H1 (cell line): ENCODE results near the gene KLHL2. TPM values are rescaled to one million over a fixed set of nuclear protein-coding genes. Genes with fewer than 3 reads are reported as not detected.
A peak's percentile ranks its signal among the peaks of the same experiment; 100 is the strongest.

ENCODE experiments used
- CTCF ChIA-PET: fragments of 300-600 bp; sonication (Branson Sonifier 250); formaldehyde crosslinking; loops from one replicate; lab custom pipeline; 2021; ENCODE audit not compliant: partially characterized antibody; lab: Charles Lee
- POLR2A ChIA-PET: fragments of 300-600 bp; sonication (Branson Sonifier 250); formaldehyde crosslinking; loops from one replicate; lab custom pipeline; 2021; ENCODE audit warnings: inconsistent platforms; ENCODE audit not compliant: partially characterized antibody; lab: Charles Lee
- DNase-seq, 2 experiments: peaks; one replicate each; pipeline versions ENCODE4 v3.0.0 to v3.0.0-alpha.2; 2010 to 2022; ENCODE audit warnings: low spot score in 2 of 2, low read depth in 1 of 2, mixed read lengths in 1 of 2
- FAIRE-seq: peaks from 2 replicates; lab custom pipeline; 2011; peaks lifted over from hg19 to GRCh38; lab: Jason Lieb, UNC
- H2AFZ ChIP-seq: 2 replicates; pipeline ENCODE4 v1.8.1; 2012; ENCODE audit warnings: low read length, inconsistent platforms
- H2AK5ac ChIP-seq: 2 replicates; pipeline ENCODE4 v1.6.1; 2013; ENCODE audit warnings: low read depth, low read length
- H2BK120ac ChIP-seq: replicated peaks from 2 replicates; pipeline ENCODE3; 2013; ENCODE audit warnings: low read depth, low read length, inconsistent platforms
- H2BK12ac ChIP-seq: 2 replicates; pipeline ENCODE4 v1.6.1; 2013; ENCODE audit warnings: low read depth, low read length
- H2BK15ac ChIP-seq: 2 replicates; pipeline ENCODE4 v1.6.1; 2013; ENCODE audit warnings: low read length
- H2BK20ac ChIP-seq: 2 replicates; pipeline ENCODE4 v1.6.1; 2013; ENCODE audit warnings: low read length
- H2BK5ac ChIP-seq: 2 replicates; pipeline ENCODE4 v1.6.1; 2013; ENCODE audit warnings: low read depth, low read length
- H3K14ac ChIP-seq: 2 replicates; pipeline ENCODE4 v1.6.1; 2013; ENCODE audit warnings: inconsistent platforms; ENCODE audit not compliant: insufficient read length
- H3K18ac ChIP-seq: 2 replicates; pipeline ENCODE4 v1.6.1; 2013; ENCODE audit warnings: low read length; ENCODE audit errors: extremely low read depth
- H3K23ac ChIP-seq: 2 replicates; pipeline ENCODE4 v1.6.1; 2013; ENCODE audit warnings: inconsistent platforms; ENCODE audit not compliant: insufficient read length
- H3K23me2 ChIP-seq: 2 replicates; pipeline ENCODE4 v1.6.1; 2013; ENCODE audit warnings: low read depth, low read length
- H3K27ac ChIP-seq: 2 replicates; pipeline ENCODE4 v1.6.1; 2011; ENCODE audit warnings: low read depth, low read length, inconsistent platforms
- H3K27me3 ChIP-seq, 4 experiments: replicated peaks in 1 of 4; 1 replicate in 1 of 4; 2 replicates in 3 of 4; pipeline versions ENCODE4 v1.6.1 to v1.8.1; 2011 to 2013; ENCODE audit warnings: low read length in 3 of 4, mild to moderate bottlenecking in 3 of 4, inconsistent platforms in 2 of 4, mixed read lengths in 2 of 4, moderate library complexity in 1 of 4; ENCODE audit not compliant: control insufficient read depth in 3 of 4, insufficient read depth in 3 of 4; ENCODE audit errors: extremely low read depth in 1 of 4
- H3K36me3 ChIP-seq, 4 experiments: 2 replicates each; pipeline versions ENCODE4 v1.6.1 to v1.8.1; 2011 to 2013; ENCODE audit warnings: mild to moderate bottlenecking in 4 of 4, low read length in 3 of 4, moderate library complexity in 2 of 4, control low read depth in 1 of 4, inconsistent platforms in 1 of 4; ENCODE audit not compliant: insufficient read depth in 4 of 4, control insufficient read depth in 2 of 4
- H3K4ac ChIP-seq: replicated peaks from 2 replicates; pipeline ENCODE3; 2013; ENCODE audit warnings: low read length, low read depth, mixed read lengths, inconsistent platforms; ENCODE audit not compliant: insufficient read length
- H3K4me1 ChIP-seq, 4 experiments: replicated peaks in 1 of 4; 1 replicate in 1 of 4; 2 replicates in 3 of 4; pipeline versions ENCODE4 v1.6.1 to v1.8.1; 2011 to 2013; ENCODE audit warnings: low read length in 3 of 4, inconsistent platforms in 2 of 4, mixed read lengths in 1 of 4; ENCODE audit not compliant: insufficient read depth in 4 of 4, control insufficient read depth in 3 of 4
- H3K4me2 ChIP-seq, 2 experiments: 2 replicates each; pipeline versions ENCODE4 v1.6.1 to v1.8.1; 2011 to 2013; ENCODE audit warnings: low read depth in 2 of 2, low read length in 2 of 2, control low read depth in 1 of 2, inconsistent platforms in 1 of 2, mild to moderate bottlenecking in 1 of 2; ENCODE audit not compliant: insufficient read depth in 1 of 2
- H3K4me3 ChIP-seq, 4 experiments: fragments of 200-600, 300-600 bp in 1 of 4; sonication (generic), shearing (Covaris generic), sonication (Bioruptor Twin) in 1 of 4; 2 replicates each; pipeline versions ENCODE4 v1.5.1 to v1.8.1; 2011 to 2016; ENCODE audit warnings: low read length in 4 of 4, low read depth in 3 of 4, control low read depth in 2 of 4, inconsistent platforms in 2 of 4, mild to moderate bottlenecking in 2 of 4, mixed read lengths in 1 of 4, moderate library complexity in 1 of 4; ENCODE audit not compliant: insufficient read depth in 2 of 4; ENCODE audit errors: extremely low read depth in 1 of 4
- H3K56ac ChIP-seq: replicated peaks from 2 replicates; pipeline ENCODE3; 2013; ENCODE audit warnings: low read depth, mild to moderate bottlenecking, mixed read lengths, low read length, inconsistent platforms; ENCODE audit not compliant: insufficient read length
- H3K79me1 ChIP-seq: 2 replicates; pipeline ENCODE4 v1.6.1; 2013; ENCODE audit warnings: low read depth, low read length, control low read depth
- H3K79me2 ChIP-seq, 2 experiments: 2 replicates each; pipeline versions ENCODE4 v1.6.1 to v1.8.1; 2012 to 2013; ENCODE audit warnings: low read length in 2 of 2, mild to moderate bottlenecking in 2 of 2, inconsistent platforms in 1 of 2; ENCODE audit not compliant: insufficient read depth in 2 of 2, control insufficient read depth in 1 of 2
- H3K9ac ChIP-seq, 4 experiments: replicated peaks in 1 of 4; 1 replicate in 1 of 4; 2 replicates in 3 of 4; pipeline versions ENCODE4 v1.6.1 to v1.8.1; 2011 to 2013; ENCODE audit warnings: low read depth in 3 of 4, low read length in 3 of 4, control low read depth in 2 of 4, mild to moderate bottlenecking in 2 of 4, moderate library complexity in 2 of 4, inconsistent platforms in 1 of 4; ENCODE audit errors: extremely low read depth in 1 of 4
- H3K9me3 ChIP-seq, 2 experiments: 2 replicates each; pipeline versions ENCODE4 v1.6.1 to v1.8.1; 2012 to 2013; ENCODE audit warnings: mild to moderate bottlenecking in 2 of 2, moderate library complexity in 2 of 2, control low read depth in 1 of 2, inconsistent platforms in 1 of 2, low read depth in 1 of 2, low read length in 1 of 2, mixed read lengths in 1 of 2; ENCODE audit not compliant: insufficient read depth in 2 of 2
- H4K20me1 ChIP-seq, 2 experiments: replicated peaks in 1 of 2; 2 replicates each; pipeline versions ENCODE3 to v1.8.1; 2011 to 2013; ENCODE audit warnings: inconsistent platforms in 2 of 2, low read length in 2 of 2, mild to moderate bottlenecking in 1 of 2; ENCODE audit not compliant: insufficient read depth in 2 of 2, control insufficient read depth in 1 of 2
- H4K5ac ChIP-seq: 2 replicates; pipeline ENCODE4 v1.6.1; 2013; ENCODE audit warnings: low read length, low read depth, mixed read lengths, inconsistent platforms; ENCODE audit not compliant: insufficient read length
- H4K8ac ChIP-seq: 2 replicates; pipeline ENCODE4 v1.8.0; 2013; ENCODE audit warnings: mild to moderate bottlenecking, moderate library complexity, low read length, inconsistent platforms; ENCODE audit not compliant: insufficient read depth; ENCODE audit errors: extremely low read depth
- H4K91ac ChIP-seq: replicated peaks from 2 replicates; pipeline ENCODE3; 2013; ENCODE audit warnings: low read length, mixed read lengths, inconsistent platforms; ENCODE audit not compliant: insufficient read length
- ASH2L ChIP-seq: fragments of 200-600, 300-600 bp; sonication (generic); IDR thresholded peaks from one replicate; pipeline ENCODE4 v1.7.1; 2017; ENCODE audit warnings: low read length
- CEBPB ChIP-seq: IDR thresholded peaks from 2 replicates; pipeline ENCODE4 v1.6.1; 2012; ENCODE audit warnings: low read depth, low read length
- KDM1A ChIP-seq: fragments of 200-600, 300-600 bp; sonication (generic); IDR thresholded peaks from 2 replicates; pipeline ENCODE4 v1.7.1; 2016; ENCODE audit warnings: mild to moderate bottlenecking, low read length, borderline replicate concordance
- KDM4A ChIP-seq: IDR thresholded peaks from one replicate; pipeline ENCODE4 v1.7.1; 2012; ENCODE audit warnings: low read depth, mild to moderate bottlenecking, moderate library complexity, low read length, inconsistent platforms; ENCODE audit not compliant: severe bottlenecking
- PHF8 ChIP-seq: fragments of 200-600 bp; sonication (generic); conservative IDR thresholded peaks from 2 replicates; pipeline ENCODE4 v1.7.1; 2012; ENCODE audit warnings: low read depth, mild to moderate bottlenecking, inconsistent platforms, low read length, moderate library complexity
- POLR2A ChIP-seq, 2 experiments: IDR thresholded peaks; 1 replicate in 1 of 2; 2 replicates in 1 of 2; pipeline ENCODE4 v1.6.1; 2011; ENCODE audit warnings: low read depth in 2 of 2, low read length in 2 of 2, mild to moderate bottlenecking in 2 of 2; ENCODE audit errors: control extremely low read depth in 1 of 2
- RAD21 ChIP-seq, 2 experiments: IDR thresholded peaks in 1 of 2; conservative IDR thresholded peaks in 1 of 2; 2 replicates each; pipeline ENCODE4 v1.6.1; 2011; ENCODE audit warnings: low read depth in 2 of 2, low read length in 2 of 2, improper control_type of control experiment in 1 of 2, inconsistent platforms in 1 of 2, mild to moderate bottlenecking in 1 of 2, moderate library complexity in 1 of 2
- SRF ChIP-seq: IDR thresholded peaks from 2 replicates; pipeline ENCODE4 v1.6.1; 2011; ENCODE audit warnings: mild to moderate bottlenecking, low read depth, low read length, moderate library complexity
- TCF12 ChIP-seq: IDR thresholded peaks from 2 replicates; pipeline ENCODE4 v1.6.1; 2011; ENCODE audit warnings: low read depth, mild to moderate bottlenecking, low read length
- TEAD4 ChIP-seq: IDR thresholded peaks from 2 replicates; pipeline ENCODE4 v1.6.1; 2012; ENCODE audit warnings: low read depth, low read length, inconsistent platforms, mixed read lengths
- WGBS, 2 experiments: shearing (Covaris generic) in 1 of 2; methylation state at CpG; one replicate each; pipeline versions ENCODE4 v1.1.6 to v1.1.7; 2013 to 2015; ENCODE audit warnings: low lambda C conversion rate in 2 of 2, mixed read lengths in 2 of 2, inconsistent platforms in 1 of 2, low coverage in 1 of 2, missing lambda C conversion rate in 1 of 2; ENCODE audit not compliant: insufficient replicate concordance in 2 of 2, insufficient coverage in 1 of 2, insufficient read length in 1 of 2; ENCODE audit errors: extremely low coverage in 1 of 2, missing lambda C conversion rate in 1 of 2; 5-methylcytosine and 5-hydroxymethylcytosine counted together
- polyA plus RNA-seq, 7 experiments: library from polyadenylated mRNA; depleted of rRNA in 3 of 7; stranded (reverse) in 5 of 7; unstranded in 2 of 7; fragments of >200 nt in 5 of 7; fragments of 200-250 nt in 2 of 7; gene quantifications; 1 replicate in 5 of 7; 2 replicates in 1 of 7; 4 replicates in 1 of 7; pipeline versions ENCODE4 v1.2.1 to v1.2.3, GENCODE V29; 2011 to 2013; ENCODE audit warnings: missing spikeins in 2 of 7, mixed read lengths in 2 of 7
- total RNA-seq: library from RNA; stranded (reverse); fragmentation: NEBNext Ultra II Directional; extraction: Animal tissue kit (Norgen Biotek cat#: 25700); gene quantifications from 2 replicates; pipeline ENCODE4 v1.2.1, GENCODE V29; 2021
- TF ChIP-seq, protein P1 (sequence below), 3 experiments: IDR thresholded peaks; 1 replicate in 2 of 3; 2 replicates in 1 of 3; pipeline versions ENCODE4 v1.5.1 to v1.6.1; 2011; ENCODE audit warnings: low read length in 3 of 3, mild to moderate bottlenecking in 3 of 3, inconsistent platforms in 2 of 3, low read depth in 1 of 3, moderate library complexity in 1 of 3; ENCODE audit not compliant: insufficient read depth in 1 of 3; ENCODE audit errors: control extremely low read depth in 1 of 3

KLHL2 gene
- total and polyA plus RNA-seq, 2 of the 8 experiments (the other 6 are each of a cell fraction or from before 2014, with no cell fraction given) = 5.2 to 12.0 TPM

DNA sequence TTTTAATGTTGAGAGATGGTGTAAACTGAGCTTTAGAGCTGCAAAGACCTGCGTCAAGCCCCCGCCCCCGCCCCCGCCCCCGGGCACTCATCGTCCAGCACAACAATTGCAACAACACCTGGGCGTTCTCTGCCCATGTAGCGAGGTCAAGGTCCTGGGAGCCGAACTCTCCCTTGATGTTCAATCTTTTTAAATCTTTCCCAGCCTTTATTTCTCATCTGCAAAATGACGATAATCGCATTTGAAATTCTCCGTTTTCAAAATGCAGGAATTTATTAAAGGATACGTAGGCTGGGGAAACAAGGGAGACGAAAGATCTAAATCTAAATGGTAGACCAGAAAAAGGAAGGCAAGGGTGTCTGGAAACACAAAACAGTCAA lies 119.5 kb downstream of the KLHL2 start:
- WGBS, 2 experiments = 2% methylated on average over 13 of the region's 14 CpGs; no CpG with 5 or more reads in 1 of the 2 experiments
- H3K79me2 ChIP-seq = peaks cover 38 to 43% of the 10 kb centered on the region in 2 experiments
- peak overlapping the region; percentile 76 to 93 (median 86) for H3K4me3 ChIP-seq
- H3K9ac ChIP-seq = peak overlapping the region; percentile 64 to 90 (median 76)
- no peak overlapping the region for H2BK12ac ChIP-seq
- DNase-seq (no peak), FAIRE-seq (no peak)
- H3K79me1 ChIP-seq = no peaks in the 10 kb centered on the region; the same call in 1 of the 2 replicates
- peaks cover 3% of the 10 kb centered on the region for H3K23me2 ChIP-seq
- H3K27ac ChIP-seq = peak overlapping the region; percentile 75
- POLR2A ChIA-PET = interaction anchor here (0.8 to 2.0 kb wide), 8 partner anchors 8 to 204 kb away, joined by 3 to 11 read pairs (median 4); no protein-coding TSS in a partner anchor
- no peak overlapping the region for H3K14ac ChIP-seq
- H2BK120ac ChIP-seq = peak overlapping the region; percentile 62
- H4K8ac ChIP-seq = no peak overlapping the region
- H3K56ac ChIP-seq = peak overlapping the region; percentile 71
- no peak overlapping the region for H2BK20ac ChIP-seq
- CTCF ChIA-PET = interaction anchor here (1.0 to 2.0 kb wide), 5 partner anchors 17 to 201 kb away, joined by 3 to 13 read pairs (median 4); no protein-coding TSS in a partner anchor
- no peaks in the 10 kb centered on the region for H3K27me3 ChIP-seq
- H3K4me2 ChIP-seq = peak overlapping the region; percentile 78 to 90
- no peak overlapping the region for H2BK15ac ChIP-seq
- no peaks in the 10 kb centered on the region for H3K9me3 ChIP-seq
- peaks cover 5 to 9% (median 7%) of the 10 kb centered on the region in 4 experiments for H3K4me1 ChIP-seq
- peaks cover 0 to 16% (median 5%) of the 10 kb centered on the region in 4 experiments; a peak in 2 of 8 replicates for H3K36me3 ChIP-seq
- peak overlapping the region; percentile 63 for H3K4ac ChIP-seq
- peak overlapping the region; percentile 90 for H4K5ac ChIP-seq
- H4K91ac ChIP-seq = no peak overlapping the region
- TF ChIP-seq POLR2A (IDR thresholded peaks at IDR 0.05; ENCODE audit: control extremely low read depth in 1 of 2, low read depth in 2 of 2, low read length in 2 of 2) (peak in 1 of 2 experiments; percentile 64; a peak in 2 of 3 replicates), RAD21 (IDR thresholded peaks at IDR 0.05 in 1 of 2, conservative IDR thresholded peaks at IDR 0.05 in 1 of 2; ENCODE audit: low read depth in 2 of 2, low read length in 2 of 2) (no peak), ASH2L (no peak), KDM4A (no peak), SRF (no peak), TEAD4 (no peak), KDM1A (no peak), CEBPB (no peak), TCF12 (no peak), PHF8 (peak; percentile 59; the same call in 1 of the 2 replicates)
- TF ChIP-seq, protein P1, sequence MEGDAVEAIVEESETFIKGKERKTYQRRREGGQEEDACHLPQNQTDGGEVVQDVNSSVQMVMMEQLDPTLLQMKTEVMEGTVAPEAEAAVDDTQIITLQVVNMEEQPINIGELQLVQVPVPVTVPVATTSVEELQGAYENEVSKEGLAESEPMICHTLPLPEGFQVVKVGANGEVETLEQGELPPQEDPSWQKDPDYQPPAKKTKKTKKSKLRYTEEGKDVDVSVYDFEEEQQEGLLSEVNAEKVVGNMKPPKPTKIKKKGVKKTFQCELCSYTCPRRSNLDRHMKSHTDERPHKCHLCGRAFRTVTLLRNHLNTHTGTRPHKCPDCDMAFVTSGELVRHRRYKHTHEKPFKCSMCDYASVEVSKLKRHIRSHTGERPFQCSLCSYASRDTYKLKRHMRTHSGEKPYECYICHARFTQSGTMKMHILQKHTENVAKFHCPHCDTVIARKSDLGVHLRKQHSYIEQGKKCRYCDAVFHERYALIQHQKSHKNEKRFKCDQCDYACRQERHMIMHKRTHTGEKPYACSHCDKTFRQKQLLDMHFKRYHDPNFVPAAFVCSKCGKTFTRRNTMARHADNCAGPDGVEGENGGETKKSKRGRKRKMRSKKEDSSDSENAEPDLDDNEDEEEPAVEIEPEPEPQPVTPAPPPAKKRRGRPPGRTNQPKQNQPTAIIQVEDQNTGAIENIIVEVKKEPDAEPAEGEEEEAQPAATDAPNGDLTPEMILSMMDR (IDR thresholded peaks at IDR 0.05; ENCODE audit: control extremely low read depth in 1 of 3, insufficient read depth in 1 of 3, low read depth in 1 of 3, low read length in 3 of 3) = no peak
- H4K20me1 ChIP-seq = peaks cover 16 to 19% of the 10 kb centered on the region in 2 experiments
- peak overlapping the region; percentile 63; the same call in 1 of the 2 replicates for H2BK5ac ChIP-seq
- H2AFZ ChIP-seq = peak overlapping the region; percentile 66; the same call in 1 of the 2 replicates
- no peak overlapping the region for H3K23ac ChIP-seq
- H3K18ac ChIP-seq = no peak overlapping the region; the same call in 1 of the 2 replicates
- no peak overlapping the region for H2AK5ac ChIP-seq
